Ascending aorta (tissue), 2 donors: Measurements from ENCODE around the gene VWA8. TPM values are rescaled to one million over a fixed set of nuclear protein-coding genes. Genes with fewer than 3 reads are reported as not detected.

Source experiments
- DNase-seq, 2 donors: peaks; one replicate each; pipeline ENCODE4 v3.0.0-alpha.2; 2019; ENCODE audit warnings: low spot score in 2 of 2
- H3K27ac ChIP-seq, 2 donors: fragments of 200-600 bp; sonication (generic); one replicate each; pipeline ENCODE4 v1.5.1; 2016 to 2017; ENCODE audit warnings: mild to moderate bottlenecking in 1 of 2
- H3K27me3 ChIP-seq: fragments of 200-600 bp; sonication (generic); one replicate; pipeline ENCODE4 v1.5.1; 2017
- H3K36me3 ChIP-seq, 2 donors: fragments of 200-600 bp; sonication (generic); one replicate each; pipeline ENCODE4 v1.5.1; 2016
- H3K4me1 ChIP-seq, 2 donors: fragments of 200-600 bp; sonication (generic); one replicate each; pipeline ENCODE4 v1.5.1; 2016 to 2017; ENCODE audit warnings: mild to moderate bottlenecking in 1 of 2
- H3K4me3 ChIP-seq, 2 donors: fragments of 200-600 bp; sonication (generic); one replicate each; pipeline ENCODE4 v1.5.1; 2016 to 2017; ENCODE audit warnings: mild to moderate bottlenecking in 1 of 2
- H3K9me3 ChIP-seq, 2 donors: fragments of 200-600 bp; sonication (generic); one replicate each; pipeline ENCODE4 v1.5.1; 2016
- CTCF ChIP-seq, 3 experiments: fragments of 200-600 bp in 2 of 3; fragments of 450-650 bp in 1 of 3; sonication (generic) in 2 of 3; IDR thresholded peaks; one replicate each; pipeline ENCODE4 v1.5.1; 2016 to 2019; ENCODE audit warnings: antibody characterized with exemption in 3 of 3, mild to moderate bottlenecking in 1 of 3, moderate library complexity in 1 of 3
- intact Hi-C: fragments of 100-400 bp; cut with DNase I; formaldehyde crosslinking; loops from one replicate; pipeline ENCODE4 v1.15.1; 2023
- total RNA-seq: library from RNA; depleted of rRNA; stranded (reverse); fragments of >200 nt; gene quantifications from one replicate; pipeline ENCODE4 v1.1.0, GENCODE V29; 2016

Gene VWA8
- total RNA-seq, 1 donor from 2014 or later = 10.4 TPM

- H3K27ac ChIP-seq = no peak overlapping the region
- no peak for DNase-seq
- peaks cover 0 to 11% of the 10 kb centered on the region in 2 donors for H3K4me1 ChIP-seq
- no peaks in the 10 kb centered on the region for H3K27me3 ChIP-seq
- no peaks in the 10 kb centered on the region for H3K36me3 ChIP-seq
- no peaks in the 10 kb centered on the region for H3K9me3 ChIP-seq
- H3K4me3 ChIP-seq = no peak overlapping the region
- TF ChIP-seq CTCF (IDR thresholded peaks at IDR 0.05) = no peak
- intact Hi-C loops = no loop called here
Observed at GRCh38 chr13:41595298-41595697, 365.6 kb downstream of the VWA8 start.

GRCh38 chr13:41590643-41591042 is 370.3 kb downstream of the VWA8 start:
- no peaks in the 10 kb centered on the region for H3K27me3 ChIP-seq
- peaks cover 3 to 11% of the 10 kb centered on the region in 2 donors for H3K36me3 ChIP-seq
- H3K9me3 ChIP-seq = no peaks in the 10 kb centered on the region
- DNase-seq = no peak
- H3K4me1 ChIP-seq = peaks cover 0 to 2% of the 10 kb centered on the region in 2 donors
- intact Hi-C loops = no loop called here
- no peak for TF ChIP-seq CTCF (IDR thresholded peaks at IDR 0.05)
- no peak overlapping the region for H3K27ac ChIP-seq
- H3K4me3 ChIP-seq = no peak overlapping the region

GRCh38 chr13:41590122-41590521 is 370.8 kb downstream of the VWA8 start:
- H3K9me3 ChIP-seq = no peaks in the 10 kb centered on the region
- no peak for TF ChIP-seq CTCF (IDR thresholded peaks at IDR 0.05)
- no peaks in the 10 kb centered on the region for H3K27me3 ChIP-seq
- intact Hi-C loops = no loop called here
- no peak overlapping the region for H3K4me3 ChIP-seq
- H3K36me3 ChIP-seq = peaks cover 3 to 11% of the 10 kb centered on the region in 2 donors
- H3K4me1 ChIP-seq = peaks cover 0 to 2% of the 10 kb centered on the region in 2 donors
- H3K27ac ChIP-seq = no peak overlapping the region
- DNase-seq = no peak

GRCh38 chr13:41589434-41589833 is 371.5 kb downstream of the VWA8 start:
- Histone ChIP-seq H3K4me1 (peaks cover 0 to 2% of the 10 kb centered on the region in 2 donors), H3K36me3 (peaks cover 3 to 11% of the 10 kb centered on the region in 2 donors), H3K27me3 (no peaks in the 10 kb centered on the region), H3K4me3 (no peak overlapping the region), H3K9me3 (no peaks in the 10 kb centered on the region), H3K27ac (no peak overlapping the region)
- DNase-seq = no peak
- intact Hi-C loops = no loop called here
- no peak for TF ChIP-seq CTCF (IDR thresholded peaks at IDR 0.05)

GRCh38 chr13:41588899-41589298 is 372.0 kb downstream of the VWA8 start:
- no peaks in the 10 kb centered on the region for H3K27me3 ChIP-seq
- H3K9me3 ChIP-seq = no peaks in the 10 kb centered on the region
- no peak for DNase-seq
- TF ChIP-seq CTCF (IDR thresholded peaks at IDR 0.05) = no peak
- no peak overlapping the region for H3K4me3 ChIP-seq
- intact Hi-C loops = no loop called here
- peaks cover 0 to 2% of the 10 kb centered on the region in 2 donors for H3K4me1 ChIP-seq
- H3K36me3 ChIP-seq = peaks cover 3 to 11% of the 10 kb centered on the region in 2 donors
- H3K27ac ChIP-seq = no peak overlapping the region

- H3K9me3 ChIP-seq = no peaks in the 10 kb centered on the region
- no peak for TF ChIP-seq CTCF (IDR thresholded peaks at IDR 0.05)
- intact Hi-C loops = no loop called here
- DNase-seq = no peak
- H3K27me3 ChIP-seq = no peaks in the 10 kb centered on the region
- peaks cover 3 to 11% of the 10 kb centered on the region in 2 donors for H3K36me3 ChIP-seq
- peaks cover 0 to 2% of the 10 kb centered on the region in 2 donors for H3K4me1 ChIP-seq
- no peak overlapping the region for H3K4me3 ChIP-seq
- no peak overlapping the region for H3K27ac ChIP-seq
Observed at GRCh38 chr13:41588448-41588847, 372.5 kb downstream of the VWA8 start.
